HepG2 (cell line): ENCODE data around the gene CHMP1A. TPM values are rescaled to one million over a fixed set of nuclear protein-coding genes. Genes with fewer than 3 reads are reported as not detected.
A peak's percentile ranks its signal among the peaks of the same experiment; 100 is the strongest.

Experiments
- ATF7 ChIP-seq, 2 experiments: fragments of 450-650 bp in 1 of 2; sonication (generic) in 1 of 2; formaldehyde crosslinking in 1 of 2; IDR thresholded peaks; 2 replicates each; pipeline versions ENCODE4 v1.4.0 to v1.6.1; 2016 to 2020; ENCODE audit warnings: antibody characterized with exemption in 1 of 2, mild to moderate bottlenecking in 1 of 2, missing genetic modification reagents in 1 of 2
- CCDC6 ChIP-seq: sonication (generic); formaldehyde crosslinking; IDR thresholded peaks from 2 replicates; pipeline ENCODE4 v1.8.1; 2022; ENCODE audit warnings: mild to moderate bottlenecking, missing genetic modification reagents, moderate library complexity
- FOXM1 ChIP-seq: sonication (generic); formaldehyde crosslinking; IDR thresholded peaks from 2 replicates; pipeline ENCODE4 v1.5.0; 2020; ENCODE audit warnings: missing genetic modification reagents
- HES4 ChIP-seq: sonication (generic); formaldehyde crosslinking; IDR thresholded peaks from 2 replicates; pipeline ENCODE4 v1.9.0; 2021; ENCODE audit warnings: mild to moderate bottlenecking, missing genetic modification reagents, borderline replicate concordance
- HMG20A ChIP-seq: IDR thresholded peaks from 2 replicates; pipeline ENCODE4 v1.6.1; 2016; ENCODE audit warnings: borderline replicate concordance
- PHB2 ChIP-seq: fragments of 450-650 bp; IDR thresholded peaks from 2 replicates; pipeline ENCODE4 v1.6.1; 2018; ENCODE audit not compliant: partially characterized antibody
- PRPF4 ChIP-seq: fragments of 200-400 bp; formaldehyde crosslinking; IDR thresholded peaks from 2 replicates; pipeline ENCODE4 v1.6.1; 2016; ENCODE audit warnings: low read length, low read depth; ENCODE audit not compliant: poor library complexity, severe bottlenecking
- RBFOX2 ChIP-seq: fragments of 200-400 bp; formaldehyde crosslinking; IDR thresholded peaks from 2 replicates; pipeline ENCODE4 v1.6.1; 2017; ENCODE audit warnings: low read depth, mild to moderate bottlenecking, low read length
- SAP130 ChIP-seq: IDR thresholded peaks from 2 replicates; pipeline ENCODE4 v1.6.1; 2016; ENCODE audit warnings: low read depth
- SOX5 ChIP-seq: IDR thresholded peaks from 2 replicates; pipeline ENCODE4 v1.6.1; 2016; ENCODE audit warnings: borderline replicate concordance
- SRSF4 ChIP-seq: fragments of 200-400 bp; formaldehyde crosslinking; IDR thresholded peaks from one replicate; pipeline ENCODE4 v1.6.1; 2018; ENCODE audit warnings: mild to moderate bottlenecking, low read depth, low read length, moderate library complexity; ENCODE audit not compliant: poor library complexity, severe bottlenecking
- TBX3 ChIP-seq: fragments of 450-650 bp; IDR thresholded peaks from 2 replicates; pipeline ENCODE4 v1.6.1; 2017; ENCODE audit warnings: antibody characterized with exemption, mild to moderate bottlenecking, inconsistent platforms, borderline replicate concordance
- WIZ ChIP-seq: sonication (generic); formaldehyde crosslinking; IDR thresholded peaks from 2 replicates; pipeline ENCODE4 v1.5.1; 2020; ENCODE audit warnings: mild to moderate bottlenecking, missing genetic modification reagents
- ZFP36L1 ChIP-seq: sonication (generic); formaldehyde crosslinking; IDR thresholded peaks from 2 replicates; pipeline ENCODE4 v1.8.0; 2022; ENCODE audit warnings: mild to moderate bottlenecking, missing genetic modification reagents, moderate library complexity
- ZFX ChIP-seq: sonication (generic); formaldehyde crosslinking; IDR thresholded peaks from 2 replicates; pipeline ENCODE4 v1.4.0; 2020; ENCODE audit warnings: mild to moderate bottlenecking, low read depth, missing genetic modification reagents, moderate library complexity
- ZIK1 ChIP-seq: sonication (generic); formaldehyde crosslinking; IDR thresholded peaks from 2 replicates; pipeline ENCODE4 v1.5.0; 2020; ENCODE audit warnings: mild to moderate bottlenecking, low read depth, missing genetic modification reagents, borderline replicate concordance
- ZKSCAN8 ChIP-seq: IDR thresholded peaks from 2 replicates; pipeline ENCODE4 v1.6.1; 2016; ENCODE audit warnings: borderline replicate concordance, missing genetic modification reagents, missing compliant biosample characterization
- ZNF468 ChIP-seq: sonication (generic); formaldehyde crosslinking; IDR thresholded peaks from 2 replicates; pipeline ENCODE4 v1.8.0; 2022; ENCODE audit warnings: mild to moderate bottlenecking, moderate library complexity, missing genetic modification reagents
- ZNF552 ChIP-seq: sonication (generic); formaldehyde crosslinking; IDR thresholded peaks from 2 replicates; pipeline ENCODE4 v1.9.0; 2022; ENCODE audit warnings: missing genetic modification reagents, mild to moderate bottlenecking, borderline replicate concordance
- ZNF589 ChIP-seq: sonication (generic); formaldehyde crosslinking; conservative IDR thresholded peaks from 2 replicates; pipeline ENCODE4 v1.8.0; 2022; ENCODE audit warnings: mild to moderate bottlenecking, moderate library complexity, missing genetic modification reagents
- ZNF75D ChIP-seq: sonication (generic); formaldehyde crosslinking; IDR thresholded peaks from 2 replicates; pipeline ENCODE4 v1.8.1; 2023; ENCODE audit warnings: missing genetic modification reagents, mild to moderate bottlenecking, borderline replicate concordance
- ZNF790 ChIP-seq: sonication (generic); formaldehyde crosslinking; IDR thresholded peaks from 2 replicates; pipeline ENCODE4 v1.8.0; 2022; ENCODE audit warnings: missing genetic modification reagents, mild to moderate bottlenecking, borderline replicate concordance
- ZSCAN20 ChIP-seq: sonication (generic); formaldehyde crosslinking; IDR thresholded peaks from 2 replicates; pipeline ENCODE4 v1.4.0; 2020; ENCODE audit warnings: missing genetic modification reagents, mild to moderate bottlenecking, borderline replicate concordance
- polyA plus RNA-seq, 8 experiments: library from polyadenylated mRNA; depleted of rRNA in 3 of 8; stranded (reverse) in 7 of 8; unstranded in 1 of 8; fragments of >200 nt; fragmentation: Illumina TruSeq in 4 of 8; extraction: Trizol in 4 of 8; gene quantifications; 2 replicates each; pipeline versions ENCODE4 v1.2.1 to v1.2.3, GENCODE V29; 2011 to 2016; ENCODE audit warnings: low read depth in 4 of 8, missing spikeins in 1 of 8, mixed read lengths in 1 of 8; ENCODE audit not compliant: insufficient read depth in 1 of 8
- total RNA-seq, 5 experiments: library from RNA; depleted of rRNA; stranded (reverse); fragments of >200 nt; fragmentation: Illumina TruSeq; extraction: Trizol; gene quantifications; 2 replicates each; pipeline ENCODE4 v1.2.3, GENCODE V29; 2016; ENCODE audit warnings: low read depth in 1 of 5
- TF ChIP-seq, protein P1 (sequence below): sonication (generic); formaldehyde crosslinking; IDR thresholded peaks from 2 replicates; pipeline ENCODE4 v1.4.0; 2020; ENCODE audit warnings: mild to moderate bottlenecking, missing genetic modification reagents
- TF ChIP-seq, protein P2 (sequence below): IDR thresholded peaks from 2 replicates; pipeline ENCODE4 v1.4.0; 2020; ENCODE audit warnings: mild to moderate bottlenecking, missing genetic modification reagents

Gene CHMP1A
- total and polyA plus RNA-seq, 2 of the 13 experiments (the other 11 are each of a cell fraction or from before 2014, with no cell fraction given) = 69.4 to 73.3 TPM

DNA sequence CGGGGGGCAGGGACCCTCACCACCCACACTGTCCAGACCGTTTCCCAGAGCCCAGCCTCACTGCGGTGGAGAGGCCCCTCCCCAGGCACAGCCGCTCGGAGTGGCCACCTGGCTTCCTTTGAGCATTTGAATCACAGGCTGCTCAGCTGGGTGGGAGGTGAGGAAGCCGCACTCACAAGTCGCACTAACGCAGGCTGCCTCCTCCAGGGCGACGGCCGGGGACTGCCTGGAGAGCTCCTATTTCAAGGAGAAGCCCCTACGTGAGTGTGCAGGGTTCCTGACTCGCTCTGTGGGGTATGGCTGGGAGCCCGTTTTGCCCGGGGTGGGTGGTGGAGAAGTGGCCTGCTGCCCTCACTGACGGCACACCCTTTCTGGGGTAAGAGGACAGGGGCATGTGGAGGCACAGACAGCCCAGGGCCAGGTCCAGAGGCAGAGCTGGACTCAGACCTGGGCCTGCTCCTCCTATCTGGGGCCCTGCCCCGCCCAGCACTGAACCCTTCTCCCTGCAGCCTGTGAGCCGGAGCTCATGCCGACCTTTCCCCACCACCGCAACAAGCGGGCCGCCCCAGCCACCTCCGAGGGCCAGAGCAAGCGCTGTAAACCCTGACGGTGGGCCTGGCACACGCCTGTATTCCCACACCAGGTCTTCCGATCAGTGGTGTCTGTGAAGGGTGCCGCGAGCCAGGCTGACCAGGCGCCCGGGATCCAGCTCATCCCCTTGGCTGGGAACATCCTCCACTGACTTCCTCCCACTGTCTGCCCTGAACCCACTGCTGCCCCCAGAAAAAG lies 37.8 kb upstream of the CHMP1A start (continued):
- TF ChIP-seq ZNF790 (CRISPR knock-in tag) (no peak), FOXM1 (CRISPR knock-in tag) (no peak), ZIK1 (CRISPR knock-in tag) (no peak; the same call in 1 of the 2 replicates), TBX3 (no peak), PHB2 (no peak), PRPF4 (no peak), WIZ (CRISPR knock-in tag) (no peak), SOX5 (CRISPR knock-in tag) (no peak), RBFOX2 (no peak; the same call in none of the 2 replicates), SAP130 (CRISPR knock-in tag) (peak; percentile 27; the same call in 1 of the 2 replicates), ZNF552 (CRISPR knock-in tag) (0 out of 2 replicates have a peak, but pooled peaks have one; percentile 39), ZNF589 (CRISPR knock-in tag) (0 out of 2 replicates have a peak, but pooled peaks have one; percentile 16), ZFX (CRISPR knock-in tag) (peak; percentile 88), SRSF4 (no peak), CCDC6 (CRISPR knock-in tag) (0 out of 2 replicates have a peak, but pooled peaks have one; percentile 39), ZNF468 (CRISPR knock-in tag) (no peak), HES4 (CRISPR knock-in tag) (no peak), ZNF75D (CRISPR knock-in tag) (no peak), ZKSCAN8 (CRISPR knock-in tag) (no peak), ZFP36L1 (CRISPR knock-in tag) (no peak), ZSCAN20 (CRISPR knock-in tag) (no peak), ATF7 (IDR thresholded peaks at IDR 0.05) (no peak), ATF7 (CRISPR knock-in tag; IDR thresholded peaks at IDR 0.05) (0 out of 2 replicates have a peak, but pooled peaks have one; percentile 56), HMG20A (no peak)
- TF ChIP-seq, protein P1, sequence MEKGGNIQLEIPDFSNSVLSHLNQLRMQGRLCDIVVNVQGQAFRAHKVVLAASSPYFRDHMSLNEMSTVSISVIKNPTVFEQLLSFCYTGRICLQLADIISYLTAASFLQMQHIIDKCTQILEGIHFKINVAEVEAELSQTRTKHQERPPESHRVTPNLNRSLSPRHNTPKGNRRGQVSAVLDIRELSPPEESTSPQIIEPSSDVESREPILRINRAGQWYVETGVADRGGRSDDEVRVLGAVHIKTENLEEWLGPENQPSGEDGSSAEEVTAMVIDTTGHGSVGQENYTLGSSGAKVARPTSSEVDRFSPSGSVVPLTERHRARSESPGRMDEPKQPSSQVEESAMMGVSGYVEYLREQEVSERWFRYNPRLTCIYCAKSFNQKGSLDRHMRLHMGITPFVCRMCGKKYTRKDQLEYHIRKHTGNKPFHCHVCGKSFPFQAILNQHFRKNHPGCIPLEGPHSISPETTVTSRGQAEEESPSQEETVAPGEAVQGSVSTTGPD = peak; percentile 76; the same call in 1 of the 2 replicates
- TF ChIP-seq, protein P2, sequence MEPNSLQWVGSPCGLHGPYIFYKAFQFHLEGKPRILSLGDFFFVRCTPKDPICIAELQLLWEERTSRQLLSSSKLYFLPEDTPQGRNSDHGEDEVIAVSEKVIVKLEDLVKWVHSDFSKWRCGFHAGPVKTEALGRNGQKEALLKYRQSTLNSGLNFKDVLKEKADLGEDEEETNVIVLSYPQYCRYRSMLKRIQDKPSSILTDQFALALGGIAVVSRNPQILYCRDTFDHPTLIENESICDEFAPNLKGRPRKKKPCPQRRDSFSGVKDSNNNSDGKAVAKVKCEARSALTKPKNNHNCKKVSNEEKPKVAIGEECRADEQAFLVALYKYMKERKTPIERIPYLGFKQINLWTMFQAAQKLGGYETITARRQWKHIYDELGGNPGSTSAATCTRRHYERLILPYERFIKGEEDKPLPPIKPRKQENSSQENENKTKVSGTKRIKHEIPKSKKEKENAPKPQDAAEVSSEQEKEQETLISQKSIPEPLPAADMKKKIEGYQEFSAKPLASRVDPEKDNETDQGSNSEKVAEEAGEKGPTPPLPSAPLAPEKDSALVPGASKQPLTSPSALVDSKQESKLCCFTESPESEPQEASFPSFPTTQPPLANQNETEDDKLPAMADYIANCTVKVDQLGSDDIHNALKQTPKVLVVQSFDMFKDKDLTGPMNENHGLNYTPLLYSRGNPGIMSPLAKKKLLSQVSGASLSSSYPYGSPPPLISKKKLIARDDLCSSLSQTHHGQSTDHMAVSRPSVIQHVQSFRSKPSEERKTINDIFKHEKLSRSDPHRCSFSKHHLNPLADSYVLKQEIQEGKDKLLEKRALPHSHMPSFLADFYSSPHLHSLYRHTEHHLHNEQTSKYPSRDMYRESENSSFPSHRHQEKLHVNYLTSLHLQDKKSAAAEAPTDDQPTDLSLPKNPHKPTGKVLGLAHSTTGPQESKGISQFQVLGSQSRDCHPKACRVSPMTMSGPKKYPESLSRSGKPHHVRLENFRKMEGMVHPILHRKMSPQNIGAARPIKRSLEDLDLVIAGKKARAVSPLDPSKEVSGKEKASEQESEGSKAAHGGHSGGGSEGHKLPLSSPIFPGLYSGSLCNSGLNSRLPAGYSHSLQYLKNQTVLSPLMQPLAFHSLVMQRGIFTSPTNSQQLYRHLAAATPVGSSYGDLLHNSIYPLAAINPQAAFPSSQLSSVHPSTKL (CRISPR knock-in tag) = no peak
